ENCODE results near the gene FABP7.
A peak's percentile ranks its signal among the peaks of the same experiment; 100 is the strongest.

DNA sequence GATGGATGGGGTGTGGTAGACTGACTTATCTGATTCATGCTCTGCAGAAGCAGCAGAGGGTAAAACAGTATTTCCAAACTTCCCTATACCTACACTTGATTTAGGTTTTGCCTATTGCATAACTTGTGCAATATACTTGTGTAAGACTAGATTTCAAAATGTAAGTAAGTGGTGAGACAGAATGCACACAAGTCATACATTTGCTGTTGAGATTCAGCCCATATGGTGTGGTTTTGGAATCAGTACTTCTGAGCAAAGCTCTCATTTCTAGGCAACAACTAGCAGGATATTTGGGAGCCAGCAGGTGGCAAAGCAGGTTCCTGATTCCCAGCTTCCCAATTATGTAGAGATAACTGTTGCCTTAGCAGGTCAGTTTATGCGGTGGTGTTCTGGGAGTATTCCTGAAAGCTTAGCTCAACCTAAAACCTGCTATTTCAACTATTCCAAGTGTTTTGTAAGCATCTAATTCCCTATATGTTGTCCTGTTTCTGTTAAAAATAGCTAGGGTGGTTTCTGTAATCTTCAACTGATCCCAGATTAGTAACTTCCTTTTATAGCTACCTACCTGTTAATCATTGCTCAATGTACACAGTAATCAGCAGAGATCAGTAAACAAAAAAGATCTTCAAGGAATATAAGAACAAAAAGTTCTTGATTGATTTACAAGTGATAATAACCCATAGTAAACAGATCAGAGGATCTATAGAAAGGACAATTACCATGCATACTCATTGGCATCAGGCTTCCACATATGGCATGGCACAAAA is 8.5 kb upstream of the FABP7 start:
- TF ChIP-seq POLR2A (IDR thresholded peaks at IDR 0.05): no peak
- TF ChIP-seq, protein P1, sequence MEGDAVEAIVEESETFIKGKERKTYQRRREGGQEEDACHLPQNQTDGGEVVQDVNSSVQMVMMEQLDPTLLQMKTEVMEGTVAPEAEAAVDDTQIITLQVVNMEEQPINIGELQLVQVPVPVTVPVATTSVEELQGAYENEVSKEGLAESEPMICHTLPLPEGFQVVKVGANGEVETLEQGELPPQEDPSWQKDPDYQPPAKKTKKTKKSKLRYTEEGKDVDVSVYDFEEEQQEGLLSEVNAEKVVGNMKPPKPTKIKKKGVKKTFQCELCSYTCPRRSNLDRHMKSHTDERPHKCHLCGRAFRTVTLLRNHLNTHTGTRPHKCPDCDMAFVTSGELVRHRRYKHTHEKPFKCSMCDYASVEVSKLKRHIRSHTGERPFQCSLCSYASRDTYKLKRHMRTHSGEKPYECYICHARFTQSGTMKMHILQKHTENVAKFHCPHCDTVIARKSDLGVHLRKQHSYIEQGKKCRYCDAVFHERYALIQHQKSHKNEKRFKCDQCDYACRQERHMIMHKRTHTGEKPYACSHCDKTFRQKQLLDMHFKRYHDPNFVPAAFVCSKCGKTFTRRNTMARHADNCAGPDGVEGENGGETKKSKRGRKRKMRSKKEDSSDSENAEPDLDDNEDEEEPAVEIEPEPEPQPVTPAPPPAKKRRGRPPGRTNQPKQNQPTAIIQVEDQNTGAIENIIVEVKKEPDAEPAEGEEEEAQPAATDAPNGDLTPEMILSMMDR (IDR thresholded peaks at IDR 0.05): peak in 2 of 5 experiments; percentile 24 to 45

All from transverse colon (tissue), 3 donors.